ENCODE results near the gene CHRND.

The CHRND gene

DNA sequence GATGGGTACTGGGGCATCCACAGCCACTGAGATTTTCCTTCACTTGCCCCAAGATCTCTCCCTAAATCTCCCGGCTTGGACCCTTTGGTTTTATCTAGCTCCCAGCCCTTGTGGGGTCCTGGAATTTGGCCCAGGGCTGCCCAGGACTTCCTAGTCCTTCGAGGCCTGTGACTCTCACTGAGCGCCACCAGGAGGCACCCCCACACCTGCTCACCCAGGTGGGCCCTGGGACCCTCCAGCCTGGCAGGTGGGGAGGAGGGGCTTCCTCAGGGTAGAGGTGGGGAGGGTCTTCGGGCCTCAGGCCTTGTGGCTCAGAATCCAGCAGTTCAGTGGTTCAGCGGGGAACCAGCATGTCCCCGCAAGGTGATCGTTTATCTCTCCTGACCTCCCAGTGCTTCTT, 17.7 kb upstream of the CHRND start:
- Histone ChIP-seq H3K4me1 (ENCODE audit: control insufficient read depth, insufficient read depth, low read length) (no peaks in the 10 kb centered on the region), H3K9me3 (ENCODE audit: control insufficient read depth, insufficient read depth, low read depth, low read length) (no peaks in the 10 kb centered on the region), H3K36me3 (ENCODE audit: control insufficient read depth in 2 of 2, insufficient read depth in 1 of 2, low read length in 2 of 2) (no peaks in the 10 kb centered on the region), H3K27ac (ENCODE audit: extremely low read depth, low read depth, low read length) (no peak overlapping the region), H3K4me3 (ENCODE audit: low read depth, low read length) (no peak overlapping the region)
- TF ChIP-seq ZNF292 (tag by site-specific recombination; IDR thresholded peaks at IDR 0.05; ENCODE audit: borderline replicate concordance, low read depth) (no peak), ZNF175 (tag by site-specific recombination; IDR thresholded peaks at IDR 0.05) (no peak), HOXD13 (CRISPR knock-in tag; IDR thresholded peaks at IDR 0.05; ENCODE audit: borderline replicate concordance) (no peak), ZNF777 (tag by site-specific recombination; IDR thresholded peaks at IDR 0.05; ENCODE audit: borderline replicate concordance) (no peak), MEIS1 (CRISPR knock-in tag; IDR thresholded peaks at IDR 0.05; ENCODE audit: borderline replicate concordance) (no peak), ZNF266 (tag by site-specific recombination; IDR thresholded peaks at IDR 0.05; ENCODE audit: low read depth) (no peak), ZNF366 (tag by site-specific recombination; conservative IDR thresholded peaks at IDR 0.05) (no peak), ZNF473 (tag by site-specific recombination; IDR thresholded peaks at IDR 0.05) (no peak), ZNF76 (tag by site-specific recombination; IDR thresholded peaks at IDR 0.05; ENCODE audit: borderline replicate concordance, low read depth) (no peak), FEZF1 (tag by site-specific recombination; IDR thresholded peaks at IDR 0.05) (no peak), ZSCAN16 (tag by site-specific recombination; IDR thresholded peaks at IDR 0.05) (no peak), ZSCAN30 (tag by site-specific recombination; IDR thresholded peaks at IDR 0.05) (no peak), ZNF677 (tag by site-specific recombination; IDR thresholded peaks at IDR 0.05) (no peak), KLF10 (tag by site-specific recombination; IDR thresholded peaks at IDR 0.05) (no peak)
- TF ChIP-seq, protein P1, sequence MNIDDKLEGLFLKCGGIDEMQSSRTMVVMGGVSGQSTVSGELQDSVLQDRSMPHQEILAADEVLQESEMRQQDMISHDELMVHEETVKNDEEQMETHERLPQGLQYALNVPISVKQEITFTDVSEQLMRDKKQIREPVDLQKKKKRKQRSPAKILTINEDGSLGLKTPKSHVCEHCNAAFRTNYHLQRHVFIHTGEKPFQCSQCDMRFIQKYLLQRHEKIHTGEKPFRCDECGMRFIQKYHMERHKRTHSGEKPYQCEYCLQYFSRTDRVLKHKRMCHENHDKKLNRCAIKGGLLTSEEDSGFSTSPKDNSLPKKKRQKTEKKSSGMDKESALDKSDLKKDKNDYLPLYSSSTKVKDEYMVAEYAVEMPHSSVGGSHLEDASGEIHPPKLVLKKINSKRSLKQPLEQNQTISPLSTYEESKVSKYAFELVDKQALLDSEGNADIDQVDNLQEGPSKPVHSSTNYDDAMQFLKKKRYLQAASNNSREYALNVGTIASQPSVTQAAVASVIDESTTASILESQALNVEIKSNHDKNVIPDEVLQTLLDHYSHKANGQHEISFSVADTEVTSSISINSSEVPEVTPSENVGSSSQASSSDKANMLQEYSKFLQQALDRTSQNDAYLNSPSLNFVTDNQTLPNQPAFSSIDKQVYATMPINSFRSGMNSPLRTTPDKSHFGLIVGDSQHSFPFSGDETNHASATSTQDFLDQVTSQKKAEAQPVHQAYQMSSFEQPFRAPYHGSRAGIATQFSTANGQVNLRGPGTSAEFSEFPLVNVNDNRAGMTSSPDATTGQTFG (tag by site-specific recombination; IDR thresholded peaks at IDR 0.05; ENCODE audit: borderline replicate concordance): no peak
- TF ChIP-seq, protein P2, sequence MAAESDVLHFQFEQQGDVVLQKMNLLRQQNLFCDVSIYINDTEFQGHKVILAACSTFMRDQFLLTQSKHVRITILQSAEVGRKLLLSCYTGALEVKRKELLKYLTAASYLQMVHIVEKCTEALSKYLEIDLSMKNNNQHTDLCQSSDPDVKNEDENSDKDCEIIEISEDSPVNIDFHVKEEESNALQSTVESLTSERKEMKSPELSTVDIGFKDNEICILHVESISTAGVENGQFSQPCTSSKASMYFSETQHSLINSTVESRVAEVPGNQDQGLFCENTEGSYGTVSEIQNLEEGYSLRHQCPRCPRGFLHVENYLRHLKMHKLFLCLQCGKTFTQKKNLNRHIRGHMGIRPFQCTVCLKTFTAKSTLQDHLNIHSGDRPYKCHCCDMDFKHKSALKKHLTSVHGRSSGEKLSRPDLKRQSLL (tag by site-specific recombination; IDR thresholded peaks at IDR 0.05): no peak
- TF ChIP-seq, protein P3, sequence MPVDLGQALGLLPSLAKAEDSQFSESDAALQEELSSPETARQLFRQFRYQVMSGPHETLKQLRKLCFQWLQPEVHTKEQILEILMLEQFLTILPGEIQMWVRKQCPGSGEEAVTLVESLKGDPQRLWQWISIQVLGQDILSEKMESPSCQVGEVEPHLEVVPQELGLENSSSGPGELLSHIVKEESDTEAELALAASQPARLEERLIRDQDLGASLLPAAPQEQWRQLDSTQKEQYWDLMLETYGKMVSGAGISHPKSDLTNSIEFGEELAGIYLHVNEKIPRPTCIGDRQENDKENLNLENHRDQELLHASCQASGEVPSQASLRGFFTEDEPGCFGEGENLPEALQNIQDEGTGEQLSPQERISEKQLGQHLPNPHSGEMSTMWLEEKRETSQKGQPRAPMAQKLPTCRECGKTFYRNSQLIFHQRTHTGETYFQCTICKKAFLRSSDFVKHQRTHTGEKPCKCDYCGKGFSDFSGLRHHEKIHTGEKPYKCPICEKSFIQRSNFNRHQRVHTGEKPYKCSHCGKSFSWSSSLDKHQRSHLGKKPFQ (tag by site-specific recombination; IDR thresholded peaks at IDR 0.05): no peak
- TF ChIP-seq, protein P4, sequence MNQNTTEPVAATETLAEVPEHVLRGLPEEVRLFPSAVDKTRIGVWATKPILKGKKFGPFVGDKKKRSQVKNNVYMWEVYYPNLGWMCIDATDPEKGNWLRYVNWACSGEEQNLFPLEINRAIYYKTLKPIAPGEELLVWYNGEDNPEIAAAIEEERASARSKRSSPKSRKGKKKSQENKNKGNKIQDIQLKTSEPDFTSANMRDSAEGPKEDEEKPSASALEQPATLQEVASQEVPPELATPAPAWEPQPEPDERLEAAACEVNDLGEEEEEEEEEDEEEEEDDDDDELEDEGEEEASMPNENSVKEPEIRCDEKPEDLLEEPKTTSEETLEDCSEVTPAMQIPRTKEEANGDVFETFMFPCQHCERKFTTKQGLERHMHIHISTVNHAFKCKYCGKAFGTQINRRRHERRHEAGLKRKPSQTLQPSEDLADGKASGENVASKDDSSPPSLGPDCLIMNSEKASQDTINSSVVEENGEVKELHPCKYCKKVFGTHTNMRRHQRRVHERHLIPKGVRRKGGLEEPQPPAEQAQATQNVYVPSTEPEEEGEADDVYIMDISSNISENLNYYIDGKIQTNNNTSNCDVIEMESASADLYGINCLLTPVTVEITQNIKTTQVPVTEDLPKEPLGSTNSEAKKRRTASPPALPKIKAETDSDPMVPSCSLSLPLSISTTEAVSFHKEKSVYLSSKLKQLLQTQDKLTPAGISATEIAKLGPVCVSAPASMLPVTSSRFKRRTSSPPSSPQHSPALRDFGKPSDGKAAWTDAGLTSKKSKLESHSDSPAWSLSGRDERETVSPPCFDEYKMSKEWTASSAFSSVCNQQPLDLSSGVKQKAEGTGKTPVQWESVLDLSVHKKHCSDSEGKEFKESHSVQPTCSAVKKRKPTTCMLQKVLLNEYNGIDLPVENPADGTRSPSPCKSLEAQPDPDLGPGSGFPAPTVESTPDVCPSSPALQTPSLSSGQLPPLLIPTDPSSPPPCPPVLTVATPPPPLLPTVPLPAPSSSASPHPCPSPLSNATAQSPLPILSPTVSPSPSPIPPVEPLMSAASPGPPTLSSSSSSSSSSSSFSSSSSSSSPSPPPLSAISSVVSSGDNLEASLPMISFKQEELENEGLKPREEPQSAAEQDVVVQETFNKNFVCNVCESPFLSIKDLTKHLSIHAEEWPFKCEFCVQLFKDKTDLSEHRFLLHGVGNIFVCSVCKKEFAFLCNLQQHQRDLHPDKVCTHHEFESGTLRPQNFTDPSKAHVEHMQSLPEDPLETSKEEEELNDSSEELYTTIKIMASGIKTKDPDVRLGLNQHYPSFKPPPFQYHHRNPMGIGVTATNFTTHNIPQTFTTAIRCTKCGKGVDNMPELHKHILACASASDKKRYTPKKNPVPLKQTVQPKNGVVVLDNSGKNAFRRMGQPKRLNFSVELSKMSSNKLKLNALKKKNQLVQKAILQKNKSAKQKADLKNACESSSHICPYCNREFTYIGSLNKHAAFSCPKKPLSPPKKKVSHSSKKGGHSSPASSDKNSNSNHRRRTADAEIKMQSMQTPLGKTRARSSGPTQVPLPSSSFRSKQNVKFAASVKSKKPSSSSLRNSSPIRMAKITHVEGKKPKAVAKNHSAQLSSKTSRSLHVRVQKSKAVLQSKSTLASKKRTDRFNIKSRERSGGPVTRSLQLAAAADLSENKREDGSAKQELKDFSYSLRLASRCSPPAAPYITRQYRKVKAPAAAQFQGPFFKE (tag by site-specific recombination; IDR thresholded peaks at IDR 0.05; ENCODE audit: borderline replicate concordance): no peak
- TF ChIP-seq, protein P5, sequence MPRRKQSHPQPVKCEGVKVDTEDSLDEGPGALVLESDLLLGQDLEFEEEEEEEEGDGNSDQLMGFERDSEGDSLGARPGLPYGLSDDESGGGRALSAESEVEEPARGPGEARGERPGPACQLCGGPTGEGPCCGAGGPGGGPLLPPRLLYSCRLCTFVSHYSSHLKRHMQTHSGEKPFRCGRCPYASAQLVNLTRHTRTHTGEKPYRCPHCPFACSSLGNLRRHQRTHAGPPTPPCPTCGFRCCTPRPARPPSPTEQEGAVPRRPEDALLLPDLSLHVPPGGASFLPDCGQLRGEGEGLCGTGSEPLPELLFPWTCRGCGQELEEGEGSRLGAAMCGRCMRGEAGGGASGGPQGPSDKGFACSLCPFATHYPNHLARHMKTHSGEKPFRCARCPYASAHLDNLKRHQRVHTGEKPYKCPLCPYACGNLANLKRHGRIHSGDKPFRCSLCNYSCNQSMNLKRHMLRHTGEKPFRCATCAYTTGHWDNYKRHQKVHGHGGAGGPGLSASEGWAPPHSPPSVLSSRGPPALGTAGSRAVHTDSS (tag by site-specific recombination; IDR thresholded peaks at IDR 0.05): no peak
- ChIA-PET CTCF (interaction anchor here (0.6 kb wide), 1 partner anchor 51 kb away, joined by 5 read pairs; no protein-coding TSS in a partner anchor), POLR2A (no interaction called here)
